Neural cell (in vitro differentiated cells): Measurements from ENCODE around the gene DCK. TPM values are rescaled to one million over a fixed set of nuclear protein-coding genes. Genes with fewer than 3 reads are reported as not detected.

Experiments
- H2AFZ ChIP-seq: fragments of 200-600, 300-800 bp; sonication (generic), shearing (Covaris generic); 2 replicates; pipeline ENCODE4 v1.6.0; 2014; ENCODE audit warnings: low read depth, mild to moderate bottlenecking, antibody characterized with exemption, low read length, moderate library complexity
- H3F3A ChIP-seq: fragments of 200-600 bp; shearing (Covaris generic); 2 replicates; pipeline ENCODE4 v1.6.1; 2016; ENCODE audit warnings: mild to moderate bottlenecking, moderate library complexity, mixed read lengths, antibody characterized with exemption, low read length; ENCODE audit not compliant: insufficient read depth, poor library complexity, severe bottlenecking
- H3K27ac ChIP-seq: fragments of 200-600, 300-800 bp; sonication (generic), shearing (Covaris generic); 2 replicates; pipeline ENCODE4 v1.5.1; 2014; ENCODE audit warnings: mild to moderate bottlenecking, low read length, moderate library complexity
- H3K27me3 ChIP-seq: fragments of 300-800, 200-600 bp; sonication (generic), shearing (Covaris generic); 2 replicates; pipeline ENCODE4 v1.6.0; 2014; ENCODE audit warnings: mild to moderate bottlenecking, low read depth, low read length, moderate library complexity; ENCODE audit not compliant: insufficient read depth
- H3K36me3 ChIP-seq: fragments of 300-800, 200-600 bp; sonication (generic), shearing (Covaris generic); 2 replicates; pipeline ENCODE4 v1.5.1; 2014; ENCODE audit warnings: mild to moderate bottlenecking, antibody characterized with exemption, low read length, moderate library complexity; ENCODE audit not compliant: insufficient read depth
- H3K4me2 ChIP-seq: fragments of 300-800, 200-600 bp; sonication (generic), shearing (Covaris generic); 2 replicates; pipeline ENCODE4 v1.6.0; 2014; ENCODE audit warnings: mild to moderate bottlenecking, low read length
- H3K4me3 ChIP-seq: fragments of 300-800, 200-600 bp; sonication (generic), shearing (Covaris generic); 2 replicates; pipeline ENCODE4 v1.5.1; 2014; ENCODE audit warnings: mild to moderate bottlenecking, low read length, moderate library complexity
- H3K79me2 ChIP-seq: fragments of 200-600 bp; shearing (Covaris generic); replicated peaks from 2 replicates; pipeline ENCODE4 v1.6.0; 2014; ENCODE audit warnings: mild to moderate bottlenecking, low read length, moderate library complexity; ENCODE audit not compliant: insufficient read depth
- H3K9ac ChIP-seq: fragments of 300-800, 200-600 bp; sonication (generic), shearing (Covaris generic); 2 replicates; pipeline ENCODE4 v1.6.1; 2016; ENCODE audit warnings: mild to moderate bottlenecking, low read length, mixed read lengths
- H3K9me2 ChIP-seq: fragments of 200-600 bp; shearing (Covaris generic); 2 replicates; pipeline ENCODE4 v1.6.1; 2016; ENCODE audit warnings: mild to moderate bottlenecking, low read length, mixed read lengths; ENCODE audit not compliant: insufficient read depth
- H3K9me3 ChIP-seq: fragments of 200-600, 300-800 bp; sonication (generic), shearing (Covaris generic); 2 replicates; pipeline ENCODE4 v1.6.1; 2016; ENCODE audit warnings: mild to moderate bottlenecking, mixed run types, low read length, moderate library complexity, mixed read lengths
- H4K20me1 ChIP-seq: fragments of 200-600 bp; shearing (Covaris generic); 2 replicates; pipeline ENCODE4 v1.6.1; 2016; ENCODE audit warnings: mild to moderate bottlenecking, mixed run types; ENCODE audit not compliant: insufficient read depth
- CTCF ChIP-seq: fragments of 450-650 bp; IDR thresholded peaks from 2 replicates; pipeline ENCODE4 v1.5.1; 2014; ENCODE audit warnings: antibody characterized with exemption, mild to moderate bottlenecking, moderate library complexity; ENCODE audit not compliant: poor library complexity, severe bottlenecking
- EP300 ChIP-seq: fragments of 450-650 bp; conservative IDR thresholded peaks from 2 replicates; pipeline ENCODE4 v1.6.1; 2014; ENCODE audit warnings: antibody characterized with exemption, mild to moderate bottlenecking, moderate library complexity; ENCODE audit not compliant: poor library complexity, severe bottlenecking
- EZH2 ChIP-seq: fragments of 200-600, 300-800 bp; shearing (Covaris generic), sonication (generic); IDR thresholded peaks from 2 replicates; pipeline ENCODE4 v1.6.1; 2014; ENCODE audit warnings: antibody characterized with exemption, low read length, borderline replicate concordance, mild to moderate bottlenecking; ENCODE audit not compliant: insufficient read depth, poor library complexity, severe bottlenecking
- MXI1 ChIP-seq: fragments of 450-650 bp; conservative IDR thresholded peaks from 2 replicates; pipeline ENCODE4 v1.6.1; 2014; ENCODE audit warnings: antibody characterized with exemption, mild to moderate bottlenecking; ENCODE audit not compliant: poor library complexity, severe bottlenecking
- POLR2AphosphoS5 ChIP-seq: IDR thresholded peaks from 2 replicates; pipeline ENCODE4 v1.6.1; 2012
- RAD21 ChIP-seq: fragments of 450-650 bp; conservative IDR thresholded peaks from 2 replicates; pipeline ENCODE4 v1.6.1; 2014; ENCODE audit warnings: antibody characterized with exemption, mild to moderate bottlenecking, moderate library complexity
- REST ChIP-seq: IDR thresholded peaks from 2 replicates; pipeline ENCODE4 v1.6.1; 2012; ENCODE audit warnings: borderline replicate concordance
- SMC3 ChIP-seq: fragments of 450-650 bp; conservative IDR thresholded peaks from 2 replicates; pipeline ENCODE4 v1.6.1; 2014; ENCODE audit warnings: antibody characterized with exemption, mild to moderate bottlenecking, moderate library complexity; ENCODE audit not compliant: poor library complexity
- TAF1 ChIP-seq: IDR thresholded peaks from 2 replicates; pipeline ENCODE4 v1.6.1; 2012; ENCODE audit warnings: low read depth
- polyA plus RNA-seq: library from polyadenylated mRNA; depleted of rRNA; stranded (reverse); fragments of >200 nt; gene quantifications from 2 replicates; pipeline ENCODE4 v1.2.3, GENCODE V29; 2014

Gene DCK
- polyA plus RNA-seq, 1 donor from 2014 or later, result 147 TPM

GRCh38 chr4:71009890-71010588 is 16.6 kb downstream of the DCK start:
- Histone ChIP-seq H3K4me2 (no peak overlapping the region), H3K9me3 (peaks cover 5% of the 10 kb centered on the region)

GRCh38 chr4:71011451-71011850 is 18.0 kb downstream of the DCK start:
- no peak overlapping the region for H2AFZ ChIP-seq
- peaks cover 10% of the 10 kb centered on the region for H3K79me2 ChIP-seq
- no peak overlapping the region for H3K4me2 ChIP-seq
- H3K27me3 ChIP-seq, result no peaks in the 10 kb centered on the region
- H3K9me3 ChIP-seq, result peaks cover 5% of the 10 kb centered on the region
- no peaks in the 10 kb centered on the region for H3K36me3 ChIP-seq
- no peak overlapping the region for H3K27ac ChIP-seq
- H3K4me3 ChIP-seq, result no peak overlapping the region
- no peak overlapping the region for H3K9ac ChIP-seq
- H4K20me1 ChIP-seq, result no peaks in the 10 kb centered on the region
- no peaks in the 10 kb centered on the region for H3F3A ChIP-seq
- no peaks in the 10 kb centered on the region for H3K9me2 ChIP-seq
- TF ChIP-seq CTCF, result no peak
- no peak for TF ChIP-seq REST
- TF ChIP-seq SMC3, result no peak
- no peak for TF ChIP-seq TAF1
- no peak for TF ChIP-seq EZH2

More at GRCh38 chr4:71009890-71010588, 16.6 kb downstream of the DCK start:
- no peak for TF ChIP-seq RAD21
- peak; percentile 40 for TF ChIP-seq SMC3
- no peak for TF ChIP-seq TAF1
- TF ChIP-seq EZH2, result no peak
- peak; percentile 51 for TF ChIP-seq CTCF
- TF ChIP-seq POLR2AphosphoS5, result no peak
- TF ChIP-seq REST, result no peak
- TF ChIP-seq EP300, result no peak
- TF ChIP-seq MXI1, result no peak
- Histone ChIP-seq H3K9me2 (no peaks in the 10 kb centered on the region), H3K9ac (no peak overlapping the region), H3F3A (no peaks in the 10 kb centered on the region), H3K36me3 (no peaks in the 10 kb centered on the region), H3K27ac (no peak overlapping the region), H3K79me2 (peaks cover 10% of the 10 kb centered on the region), H4K20me1 (no peaks in the 10 kb centered on the region), H3K27me3 (no peaks in the 10 kb centered on the region), H2AFZ (no peak overlapping the region), H3K4me3 (no peak overlapping the region)
